SK-N-SH (cell line): ENCODE results near the gene E2F4. TPM values are rescaled to one million over a fixed set of nuclear protein-coding genes. Genes with fewer than 3 reads are reported as not detected.

Source experiments
- CTCF ChIA-PET: fragments of 300-600, 350-600 bp; formaldehyde crosslinking; extraction: SDS; loops from one replicate; lab custom pipeline; 2021; lab: Yijun Ruan, JAX
- POLR2A ChIA-PET: fragments of 350-600 bp; sonication (Branson Sonifier 250); formaldehyde crosslinking; extraction: SDS; loops from one replicate; lab custom pipeline; 2020; ENCODE audit warnings: antibody characterized with exemption, inconsistent platforms; lab: Yijun Ruan, JAX
- DNase-seq: peaks from one replicate; pipeline ENCODE4 v3.0.0; 2012
- H2AFZ ChIP-seq: fragments of 200-600 bp; sonication (generic); 2 replicates; pipeline ENCODE4 v1.8.1; 2016; ENCODE audit warnings: antibody characterized with exemption, mild to moderate bottlenecking, low read depth
- H3F3A ChIP-seq: fragments of 200-600 bp; sonication (generic); replicated peaks from 2 replicates; pipeline ENCODE3; 2016; ENCODE audit warnings: antibody characterized with exemption, mild to moderate bottlenecking; ENCODE audit not compliant: insufficient read depth
- H3K27ac ChIP-seq, 2 experiments: fragments of 200-500 bp in 1 of 2; fragments of 200-600 bp in 1 of 2; sonication (Bioruptor generic) in 1 of 2; sonication (generic), shearing (Covaris generic) in 1 of 2; 2 replicates each; pipeline versions ENCODE4 v1.5.1 to v1.6.1; 2014 to 2016; ENCODE audit warnings: low read depth in 2 of 2, inconsistent platforms in 1 of 2, low read length in 1 of 2, mild to moderate bottlenecking in 1 of 2, mixed read lengths in 1 of 2
- H3K27me3 ChIP-seq: fragments of 200-600 bp; sonication (generic), shearing (Covaris generic); 2 replicates; pipeline ENCODE4 v1.6.1; 2016; ENCODE audit warnings: mixed run types; ENCODE audit not compliant: insufficient read depth
- H3K36me3 ChIP-seq, 2 experiments: fragments of 200-500 bp in 1 of 2; fragments of 200-600 bp in 1 of 2; sonication (Bioruptor generic) in 1 of 2; sonication (generic) in 1 of 2; replicated peaks in 1 of 2; 2 replicates each; pipeline versions ENCODE3 to v1.5.1; 2014 to 2016; ENCODE audit warnings: low read length in 1 of 2, mild to moderate bottlenecking in 1 of 2; ENCODE audit not compliant: insufficient read depth in 2 of 2, control insufficient read depth in 1 of 2
- H3K4me1 ChIP-seq, 2 experiments: fragments of 200-500 bp in 1 of 2; fragments of 200-600 bp in 1 of 2; sonication (Bioruptor generic) in 1 of 2; sonication (generic), shearing (Covaris generic) in 1 of 2; 2 replicates each; pipeline versions ENCODE4 v1.5.1 to v1.6.1; 2014 to 2016; ENCODE audit warnings: low read depth in 1 of 2, low read length in 1 of 2, mixed run types in 1 of 2; ENCODE audit not compliant: insufficient read depth in 2 of 2, control insufficient read depth in 1 of 2
- H3K4me2 ChIP-seq: fragments of 200-600 bp; sonication (generic), shearing (Covaris generic); 2 replicates; pipeline ENCODE4 v1.6.1; 2017; ENCODE audit warnings: mixed run types
- H3K4me3 ChIP-seq, 2 experiments: fragments of 200-500 bp in 1 of 2; fragments of 200-600 bp in 1 of 2; sonication (Bioruptor generic) in 1 of 2; sonication (generic), shearing (Covaris generic) in 1 of 2; 2 replicates each; pipeline versions ENCODE4 v1.5.1 to v1.8.1; 2014 to 2016; ENCODE audit warnings: low read depth in 2 of 2, inconsistent platforms in 1 of 2, low read length in 1 of 2, mild to moderate bottlenecking in 1 of 2, mixed read lengths in 1 of 2, moderate library complexity in 1 of 2
- H3K79me2 ChIP-seq: fragments of 200-600 bp; sonication (generic); 2 replicates; pipeline ENCODE4 v1.8.1; 2017; ENCODE audit warnings: mild to moderate bottlenecking; ENCODE audit not compliant: insufficient read depth
- H3K9ac ChIP-seq: fragments of 200-600 bp; sonication (generic); 2 replicates; pipeline ENCODE4 v1.6.1; 2017; ENCODE audit warnings: mixed run types
- H3K9me2 ChIP-seq: fragments of 200-600 bp; sonication (generic); 2 replicates; pipeline ENCODE4 v1.6.1; 2017; ENCODE audit warnings: mixed run types
- H3K9me3 ChIP-seq: fragments of 200-600 bp; sonication (generic); 2 replicates; pipeline ENCODE4 v1.6.1; 2017; ENCODE audit warnings: mixed run types, mild to moderate bottlenecking, moderate library complexity
- H4K20me1 ChIP-seq: fragments of 200-600 bp; sonication (generic); 2 replicates; pipeline ENCODE4 v1.6.1; 2017; ENCODE audit warnings: mild to moderate bottlenecking, mixed run types; ENCODE audit not compliant: insufficient read depth
- CHD2 ChIP-seq: fragments of 150-350 bp; IDR thresholded peaks from 2 replicates; pipeline ENCODE4 v1.6.1; 2018; ENCODE audit warnings: low read length; ENCODE audit not compliant: partially characterized antibody
- EP300 ChIP-seq, 2 experiments: IDR thresholded peaks; 2 replicates each; pipeline versions ENCODE4 v1.4.0 to v1.6.1; 2012; ENCODE audit warnings: borderline replicate concordance in 1 of 2, low read depth in 1 of 2, low read length in 1 of 2
- GABPA ChIP-seq: IDR thresholded peaks from 2 replicates; pipeline ENCODE4 v1.4.0; 2012; ENCODE audit warnings: low read depth, mild to moderate bottlenecking
- GATA2 ChIP-seq: sonication (generic); formaldehyde crosslinking; IDR thresholded peaks from 2 replicates; pipeline ENCODE4 v1.5.0; 2020; ENCODE audit warnings: mild to moderate bottlenecking, missing genetic modification reagents
- IRF3 ChIP-seq: fragments of 150-350 bp; IDR thresholded peaks from 2 replicates; pipeline ENCODE4 v1.6.1; 2016; ENCODE audit warnings: mild to moderate bottlenecking, low read depth, low read length
- MEF2A ChIP-seq: IDR thresholded peaks from 2 replicates; pipeline ENCODE4 v1.4.0; 2012; ENCODE audit warnings: low read depth, borderline replicate concordance
- MXI1 ChIP-seq: IDR thresholded peaks from 2 replicates; pipeline ENCODE4 v1.6.1; 2012; ENCODE audit warnings: mild to moderate bottlenecking, low read depth, low read length, improper control_type of control experiment
- NFIC ChIP-seq: IDR thresholded peaks from 2 replicates; pipeline ENCODE4 v1.4.0; 2012; ENCODE audit warnings: borderline replicate concordance
- PBX3 ChIP-seq: IDR thresholded peaks from 2 replicates; pipeline ENCODE4; 2012
- RCOR1 ChIP-seq: fragments of 150-350 bp; IDR thresholded peaks from 2 replicates; pipeline ENCODE4 v1.6.1; 2017; ENCODE audit warnings: antibody characterized with exemption, low read length
- REST ChIP-seq: IDR thresholded peaks from 2 replicates; pipeline ENCODE4 v1.6.1; 2012; ENCODE audit warnings: mild to moderate bottlenecking, low read depth, low read length, moderate library complexity
- SIN3A ChIP-seq: IDR thresholded peaks from 2 replicates; pipeline ENCODE4 v1.6.1; 2012; ENCODE audit warnings: low read depth, mild to moderate bottlenecking, low read length, moderate library complexity, borderline replicate concordance
- SMC3 ChIP-seq: IDR thresholded peaks from 2 replicates; pipeline ENCODE4 v1.6.1; 2012; ENCODE audit warnings: low read depth, low read length, improper control_type of control experiment
- TCF12 ChIP-seq: IDR thresholded peaks from 2 replicates; pipeline ENCODE4 v1.4.0; 2012
- USF1 ChIP-seq: IDR thresholded peaks from 2 replicates; pipeline ENCODE4 v1.4.0; 2012; ENCODE audit warnings: low read depth, borderline replicate concordance
- WGBS: methylation state at CpG from one replicate; pipeline ENCODE4 v1.1.6; 2017; ENCODE audit warnings: low lambda C conversion rate; 5-methylcytosine and 5-hydroxymethylcytosine counted together
- polyA plus RNA-seq, 3 experiments: library from polyadenylated mRNA; depleted of rRNA; stranded (reverse); fragments of >200 nt; gene quantifications; 2 replicates each; pipeline ENCODE4 v1.2.3, GENCODE V29; 2012

The E2F4 gene
- polyA plus RNA-seq, 1 of the 3 experiments (the other 2 are of a cell fraction): 168 TPM

GRCh38 chr16:67173323-67173722, 18.6 kb upstream of the E2F4 start:
- DNase-seq: no peak
- Histone ChIP-seq H3K79me2 (peaks cover 15% of the 10 kb centered on the region; the same call in 1 of the 2 replicates), H3K27ac (peak overlapping the region; percentile 67 to 86), H3K4me1 (peaks cover 39 to 57% of the 10 kb centered on the region in 2 experiments; a peak in 3 of 4 replicates), H3K9me2 (no peaks in the 10 kb centered on the region), H3K9ac (peak overlapping the region; percentile 48), H3K9me3 (no peaks in the 10 kb centered on the region), H2AFZ (no peak overlapping the region; the same call in 1 of the 2 replicates), H4K20me1 (peaks cover 10% of the 10 kb centered on the region), H3K27me3 (no peaks in the 10 kb centered on the region), H3F3A (peaks cover 39% of the 10 kb centered on the region), H3K36me3 (peaks cover 6 to 8% of the 10 kb centered on the region in 2 experiments), H3K4me3 (peak overlapping the region; percentile 45 to 60), H3K4me2 (peak overlapping the region; percentile 86)
- TF ChIP-seq MEF2A: no peak
- TF ChIP-seq NFIC: no peak
- TF ChIP-seq RCOR1: no peak
- ChIA-PET CTCF (interaction anchor here (1.0 to 5.1 kb wide), 8 partner anchors 10 to 220 kb away, joined by 3 to 26 read pairs (median 6); partner anchors contain the start of genes B3GNT9, FBXL8, MATCAP1 and TMEM208), POLR2A (interaction anchor here (0.7 to 3.8 kb wide), 8 partner anchors 10 to 787 kb away, joined by 3 to 37 read pairs (median 4); partner anchors contain the start of genes B3GNT9, HSF4, MATCAP1 and TMEM208)
- WGBS: 87% methylated on average over 1 of the region's 1 CpG

- no peak overlapping the region; the same call in 1 of the 2 replicates for H2AFZ ChIP-seq
- peak overlapping the region; percentile 67 to 86 for H3K27ac ChIP-seq
- WGBS: 6% methylated on average over 21 of the region's 71 CpGs
- H3K4me2 ChIP-seq: peak overlapping the region; percentile 86
- H3K79me2 ChIP-seq: peaks cover 19% of the 10 kb centered on the region; the same call in 1 of the 2 replicates
- H3K36me3 ChIP-seq: peaks cover 6 to 8% of the 10 kb centered on the region in 2 experiments
- POLR2A ChIA-PET: interaction anchor here (0.6 to 3.8 kb wide), 10 partner anchors 9 to 160 kb away, joined by 3 to 37 read pairs (median 6); partner anchors contain the start of genes B3GNT9, HSF4, MATCAP1 and TMEM208
- H3K9me3 ChIP-seq: no peaks in the 10 kb centered on the region
- peaks cover 10% of the 10 kb centered on the region for H4K20me1 ChIP-seq
- H3F3A ChIP-seq: peaks cover 39% of the 10 kb centered on the region
- DNase-seq: peak; percentile 90
- H3K4me1 ChIP-seq: peaks cover 39 to 60% of the 10 kb centered on the region in 2 experiments; a peak in 3 of 4 replicates
- no peaks in the 10 kb centered on the region for H3K9me2 ChIP-seq
- peak overlapping the region; percentile 48 for H3K9ac ChIP-seq
- CTCF ChIA-PET: interaction anchor here (0.6 to 5.1 kb wide), 12 partner anchors 10 to 221 kb away, joined by 3 to 26 read pairs (median 4); partner anchors contain the start of genes FBXL8, MATCAP1, TMEM208 and TRADD
- no peaks in the 10 kb centered on the region for H3K27me3 ChIP-seq
- H3K4me3 ChIP-seq: peak overlapping the region; percentile 45 to 60
- TF ChIP-seq CHD2 (peak; percentile 32), REST (0 out of 2 replicates have a peak, but pooled peaks have one; percentile 12), SMC3 (no peak), EP300 (IDR thresholded peaks at IDR 0.05; ENCODE audit: borderline replicate concordance in 1 of 2, low read depth in 1 of 2, low read length in 1 of 2) (no peak), MXI1 (peak; percentile 90), GATA2 (CRISPR knock-in tag) (peak; percentile 7; the same call in 1 of the 2 replicates), SIN3A (0 out of 2 replicates have a peak, but pooled peaks have one; percentile 67), TCF12 (no peak), IRF3 (no peak), GABPA (peak; percentile 19; the same call in 1 of the 2 replicates), PBX3 (no peak; the same call in none of the 2 replicates), USF1 (peak; percentile 80)
Observed at GRCh38 chr16:67173808-67174705, 17.9 kb upstream of the E2F4 start.
